K562 (cell line): Measurements from ENCODE around the gene BRCA1. TPM values are rescaled to one million over a fixed set of nuclear protein-coding genes. Genes with fewer than 3 reads are reported as not detected.

ENCODE experiments used
- BCOR ChIP-seq: fragments of 450-650 bp; IDR thresholded peaks from 2 replicates; pipeline ENCODE4 v1.6.1; 2016
- CUX1 ChIP-seq: fragments of 200-800 bp; sonication (Bioruptor generic); IDR thresholded peaks from 2 replicates; pipeline ENCODE4 v1.6.1; 2016; ENCODE audit warnings: missing genetic modification characterization, missing compliant biosample characterization
- ELF1 ChIP-seq: fragments of 200-800 bp; sonication (Bioruptor generic); IDR thresholded peaks from 2 replicates; pipeline ENCODE4 v1.6.1; 2016; ENCODE audit warnings: missing genetic modification characterization, missing compliant biosample characterization
- HDAC3 ChIP-seq: fragments of 450-650 bp; IDR thresholded peaks from 2 replicates; pipeline ENCODE4 v1.6.1; 2018; ENCODE audit warnings: borderline replicate concordance, mild to moderate bottlenecking, moderate library complexity; ENCODE audit not compliant: partially characterized antibody
- JUNB ChIP-seq: fragments of 450-650 bp; formaldehyde crosslinking; conservative IDR thresholded peaks from 2 replicates; pipeline ENCODE4 v1.4.0; 2020; ENCODE audit warnings: mild to moderate bottlenecking
- LARP7 ChIP-seq: fragments of 450-650 bp; IDR thresholded peaks from 2 replicates; pipeline ENCODE4 v1.6.1; 2016
- LEF1 ChIP-seq: fragments of 450-650 bp; IDR thresholded peaks from 2 replicates; pipeline ENCODE4 v1.6.1; 2016; ENCODE audit warnings: mild to moderate bottlenecking
- PHB ChIP-seq: fragments of 250-450 bp; sonication (Bioruptor Pico); IDR thresholded peaks from 2 replicates; pipeline ENCODE4 v1.5.0; 2021
- POLR2A ChIP-seq: fragments of 450-650 bp; conservative IDR thresholded peaks from 2 replicates; pipeline ENCODE4 v1.6.1; 2016
- RBM15 ChIP-seq: fragments of 200-400 bp; formaldehyde crosslinking; IDR thresholded peaks from 2 replicates; pipeline ENCODE4 v1.6.1; 2018; ENCODE audit warnings: mild to moderate bottlenecking, low read length, moderate library complexity; ENCODE audit not compliant: insufficient read depth
- SIRT6 ChIP-seq: IDR thresholded peaks from one replicate; pipeline ENCODE4 v1.6.1; 2012; ENCODE audit warnings: low read depth, mild to moderate bottlenecking, control low read depth, inconsistent platforms, low read length, moderate library complexity
- SRSF3 ChIP-seq: fragments of 200-400 bp; formaldehyde crosslinking; IDR thresholded peaks from 2 replicates; pipeline ENCODE4 v1.6.1; 2016; ENCODE audit warnings: mild to moderate bottlenecking, low read length, moderate library complexity; ENCODE audit not compliant: insufficient read depth
- ZNF408 ChIP-seq: fragments of 250-450 bp; sonication (Bioruptor Pico); IDR thresholded peaks from 2 replicates; pipeline ENCODE4 v1.4.0; 2020; ENCODE audit warnings: low read depth, mild to moderate bottlenecking, moderate library complexity
- ZNF561 ChIP-seq: fragments of 450-650 bp; formaldehyde crosslinking; conservative IDR thresholded peaks from 2 replicates; pipeline ENCODE4 v1.4.0; 2020; ENCODE audit warnings: mild to moderate bottlenecking, moderate library complexity
- ZNF584 ChIP-seq: fragments of 200-800 bp; sonication (Bioruptor generic); IDR thresholded peaks from 2 replicates; pipeline ENCODE4 v1.6.1; 2016; ENCODE audit warnings: low read depth, mild to moderate bottlenecking, missing genetic modification characterization, missing compliant biosample characterization
- ZNF586 ChIP-seq: fragments of 450-650 bp; formaldehyde crosslinking; conservative IDR thresholded peaks from 2 replicates; pipeline ENCODE4 v1.4.0; 2020; ENCODE audit warnings: mild to moderate bottlenecking, moderate library complexity
- polyA plus RNA-seq, 8 experiments: library from polyadenylated mRNA; depleted of rRNA in 4 of 8; stranded (reverse) in 5 of 8; unstranded in 3 of 8; fragments of >200 nt; fragmentation: Nextera tagmentation in 2 of 8; fragmentation: Illumina TruSeq in 1 of 8; extraction: Ambion mirVana in 2 of 8; extraction: Trizol in 1 of 8; gene quantifications; 2 replicates each; pipeline versions ENCODE4 v1.2.1 to v1.2.3, GENCODE V29; 2011 to 2014; ENCODE audit warnings: inconsistent platforms in 1 of 8, missing spikeins in 1 of 8
- total RNA-seq, 7 experiments: library from RNA; depleted of rRNA in 6 of 7; stranded (reverse); fragments of >200 nt in 6 of 7; fragmentation: Illumina TruSeq in 2 of 7; extraction: Trizol in 2 of 7; gene quantifications; 2 replicates each; pipeline versions ENCODE4 v1.2.1 to v1.2.3, GENCODE V29; 2011 to 2021; ENCODE audit warnings: low replicate concordance in 1 of 7
- TF ChIP-seq, protein P1 (sequence below), 2 experiments: fragments of 450-650 bp; conservative IDR thresholded peaks; 2 replicates each; pipeline ENCODE4 v1.6.1; 2017; ENCODE audit warnings: mild to moderate bottlenecking in 2 of 2, moderate library complexity in 2 of 2
- TF ChIP-seq, protein P2 (sequence below): fragments of 200-400 bp; formaldehyde crosslinking; IDR thresholded peaks from 2 replicates; pipeline ENCODE4 v1.6.1; 2017; ENCODE audit warnings: mild to moderate bottlenecking, low read depth, low read length, moderate library complexity

BRCA1 gene
- total and polyA plus RNA-seq, 9 of the 15 experiments (the other 6 are each of a cell fraction or from before 2014, with no cell fraction given), result 25.9 to 95.3 (median 62.3) TPM

- TF ChIP-seq ZNF584 (CRISPR knock-in tag), result no peak
- no peak for TF ChIP-seq ZNF586 (CRISPR knock-in tag)
- no peak for TF ChIP-seq JUNB (CRISPR knock-in tag)
- TF ChIP-seq, protein P1, sequence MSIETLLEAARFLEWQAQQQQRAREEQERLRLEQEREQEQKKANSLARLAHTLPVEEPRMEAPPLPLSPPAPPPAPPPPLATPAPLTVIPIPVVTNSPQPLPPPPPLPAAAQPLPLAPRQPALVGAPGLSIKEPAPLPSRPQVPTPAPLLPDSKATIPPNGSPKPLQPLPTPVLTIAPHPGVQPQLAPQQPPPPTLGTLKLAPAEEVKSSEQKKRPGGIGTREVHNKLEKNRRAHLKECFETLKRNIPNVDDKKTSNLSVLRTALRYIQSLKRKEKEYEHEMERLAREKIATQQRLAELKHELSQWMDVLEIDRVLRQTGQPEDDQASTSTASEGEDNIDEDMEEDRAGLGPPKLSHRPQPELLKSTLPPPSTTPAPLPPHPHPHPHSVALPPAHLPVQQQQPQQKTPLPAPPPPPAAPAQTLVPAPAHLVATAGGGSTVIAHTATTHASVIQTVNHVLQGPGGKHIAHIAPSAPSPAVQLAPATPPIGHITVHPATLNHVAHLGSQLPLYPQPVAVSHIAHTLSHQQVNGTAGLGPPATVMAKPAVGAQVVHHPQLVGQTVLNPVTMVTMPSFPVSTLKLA (conservative IDR thresholded peaks at IDR 0.05), result peak; percentile 54 to 77
- TF ChIP-seq ZNF561 (CRISPR knock-in tag), result no peak
- no peak for TF ChIP-seq RBM15
- TF ChIP-seq HDAC3, result peak; percentile 23
- no peak for TF ChIP-seq LEF1
- TF ChIP-seq LARP7, result no peak
- no peak for TF ChIP-seq PHB (CRISPR knock-in tag)
- peak; percentile 85 for TF ChIP-seq POLR2A
- TF ChIP-seq SIRT6, result no peak
- TF ChIP-seq, protein P2, sequence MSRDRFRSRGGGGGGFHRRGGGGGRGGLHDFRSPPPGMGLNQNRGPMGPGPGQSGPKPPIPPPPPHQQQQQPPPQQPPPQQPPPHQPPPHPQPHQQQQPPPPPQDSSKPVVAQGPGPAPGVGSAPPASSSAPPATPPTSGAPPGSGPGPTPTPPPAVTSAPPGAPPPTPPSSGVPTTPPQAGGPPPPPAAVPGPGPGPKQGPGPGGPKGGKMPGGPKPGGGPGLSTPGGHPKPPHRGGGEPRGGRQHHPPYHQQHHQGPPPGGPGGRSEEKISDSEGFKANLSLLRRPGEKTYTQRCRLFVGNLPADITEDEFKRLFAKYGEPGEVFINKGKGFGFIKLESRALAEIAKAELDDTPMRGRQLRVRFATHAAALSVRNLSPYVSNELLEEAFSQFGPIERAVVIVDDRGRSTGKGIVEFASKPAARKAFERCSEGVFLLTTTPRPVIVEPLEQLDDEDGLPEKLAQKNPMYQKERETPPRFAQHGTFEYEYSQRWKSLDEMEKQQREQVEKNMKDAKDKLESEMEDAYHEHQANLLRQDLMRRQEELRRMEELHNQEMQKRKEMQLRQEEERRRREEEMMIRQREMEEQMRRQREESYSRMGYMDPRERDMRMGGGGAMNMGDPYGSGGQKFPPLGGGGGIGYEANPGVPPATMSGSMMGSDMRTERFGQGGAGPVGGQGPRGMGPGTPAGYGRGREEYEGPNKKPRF, result no peak
- no peak for TF ChIP-seq BCOR
- no peak for TF ChIP-seq SRSF3
- TF ChIP-seq CUX1 (CRISPR knock-in tag), result no peak
- TF ChIP-seq ZNF408, result no peak
- TF ChIP-seq ELF1 (tag), result peak; percentile 69
Observed at GRCh38 chr17:43170766-43171585, 45.8 kb upstream of the BRCA1 start, which contains the start of gene NBR1 (continued).
